Mesenchymal stem cell (in vitro differentiated cells and primary cell): ENCODE results near the gene ASAP2.

Experiments used
- DNase-seq: peaks from one replicate; pipeline ENCODE4 v3.0.0-alpha.2; 2013
- H2AFZ ChIP-seq: one replicate; pipeline ENCODE4 v1.6.1; 2013; ENCODE audit warnings: low read depth, mild to moderate bottlenecking, control low read depth, inconsistent platforms, low read length, moderate library complexity
- H2AK5ac ChIP-seq: 2 replicates; pipeline ENCODE4 v1.6.1; 2013; ENCODE audit warnings: low read length, moderate library complexity, mild to moderate bottlenecking, inconsistent platforms; ENCODE audit not compliant: severe bottlenecking
- H2BK120ac ChIP-seq: one replicate; pipeline ENCODE4 v1.6.1; 2013; ENCODE audit warnings: low read depth, mild to moderate bottlenecking, inconsistent platforms, low read length, moderate library complexity
- H2BK12ac ChIP-seq, 2 experiments: one replicate each; pipeline ENCODE4 v1.6.1; 2013; ENCODE audit warnings: inconsistent platforms in 2 of 2, low read length in 2 of 2, mild to moderate bottlenecking in 2 of 2, moderate library complexity in 2 of 2, control low read depth in 1 of 2
- H2BK15ac ChIP-seq: one replicate; pipeline ENCODE4 v1.6.1; 2013; ENCODE audit warnings: mild to moderate bottlenecking, low read depth, inconsistent platforms; ENCODE audit not compliant: poor library complexity, severe bottlenecking
- H2BK5ac ChIP-seq: 2 replicates; pipeline ENCODE4 v1.6.1; 2013; ENCODE audit warnings: low read depth, mild to moderate bottlenecking, low read length, control low read depth, inconsistent platforms; ENCODE audit not compliant: poor library complexity, severe bottlenecking
- H3K14ac ChIP-seq, 2 experiments: one replicate each; pipeline ENCODE4 v1.6.1; 2013; ENCODE audit warnings: inconsistent platforms in 2 of 2, low read length in 2 of 2, control low read depth in 1 of 2, mild to moderate bottlenecking in 1 of 2, moderate library complexity in 1 of 2
- H3K18ac ChIP-seq, 2 experiments: one replicate each; pipeline ENCODE4 v1.6.1; 2013; ENCODE audit warnings: inconsistent platforms in 2 of 2, low read length in 2 of 2, control low read depth in 1 of 2, low read depth in 1 of 2, mild to moderate bottlenecking in 1 of 2
- H3K23ac ChIP-seq, 2 experiments: one replicate each; pipeline ENCODE4 v1.6.1; 2013; ENCODE audit warnings: inconsistent platforms in 2 of 2, low read length in 2 of 2, mild to moderate bottlenecking in 2 of 2, moderate library complexity in 2 of 2, control low read depth in 1 of 2
- H3K27ac ChIP-seq: 2 replicates; pipeline ENCODE4 v1.5.1; 2013; ENCODE audit warnings: mild to moderate bottlenecking, moderate library complexity, low read length, control low read depth, inconsistent platforms; ENCODE audit not compliant: poor library complexity, severe bottlenecking
- H3K27me3 ChIP-seq, 2 experiments: 2 replicates each; pipeline versions ENCODE4 v1.6.1 to v1.7.0; 2013; ENCODE audit warnings: low read length in 2 of 2, mild to moderate bottlenecking in 2 of 2, moderate library complexity in 2 of 2, control low read depth in 1 of 2, inconsistent platforms in 1 of 2; ENCODE audit not compliant: control insufficient read depth in 1 of 2, insufficient read depth in 1 of 2
- H3K36me3 ChIP-seq, 2 experiments: 2 replicates each; pipeline versions ENCODE4 v1.6.1 to v1.7.0; 2013; ENCODE audit warnings: low read length in 2 of 2, control low read depth in 1 of 2, inconsistent platforms in 1 of 2, low read depth in 1 of 2, mild to moderate bottlenecking in 1 of 2; ENCODE audit not compliant: insufficient read depth in 2 of 2, control insufficient read depth in 1 of 2
- H3K4ac ChIP-seq, 2 experiments: one replicate each; pipeline ENCODE4 v1.6.1; 2013; ENCODE audit warnings: inconsistent platforms in 2 of 2, low read length in 2 of 2, mild to moderate bottlenecking in 2 of 2, moderate library complexity in 2 of 2, control low read depth in 1 of 2, low read depth in 1 of 2
- H3K4me1 ChIP-seq: 2 replicates; pipeline ENCODE4 v1.6.1; 2013; ENCODE audit warnings: low read depth, low read length, control low read depth; ENCODE audit not compliant: control insufficient read depth, insufficient read depth
- H3K4me2 ChIP-seq: 2 replicates; pipeline ENCODE4 v1.6.1; 2013; ENCODE audit warnings: low read length, mild to moderate bottlenecking, inconsistent platforms; ENCODE audit not compliant: poor library complexity, severe bottlenecking
- H3K4me3 ChIP-seq, 2 experiments: 2 replicates each; pipeline versions ENCODE4 v1.5.1 to v1.7.0; 2013; ENCODE audit warnings: low read length in 2 of 2, mild to moderate bottlenecking in 2 of 2, control low read depth in 1 of 2, low read depth in 1 of 2; ENCODE audit not compliant: insufficient read depth in 1 of 2
- H3K79me1 ChIP-seq: replicated peaks from 2 replicates; pipeline ENCODE4 v1.6.1; 2013; ENCODE audit warnings: mild to moderate bottlenecking, control low read depth, low read length, inconsistent platforms; ENCODE audit not compliant: poor library complexity, severe bottlenecking
- H3K9ac ChIP-seq: 2 replicates; pipeline ENCODE4 v1.7.0; 2013; ENCODE audit warnings: mild to moderate bottlenecking, low read length, moderate library complexity
- H3K9me3 ChIP-seq: 2 replicates; pipeline ENCODE4 v1.7.0; 2013; ENCODE audit warnings: mild to moderate bottlenecking, low read length; ENCODE audit not compliant: control insufficient read depth
- H4K8ac ChIP-seq: one replicate; pipeline ENCODE4 v1.6.1; 2013; ENCODE audit warnings: inconsistent platforms, mild to moderate bottlenecking, low read length, moderate library complexity
- H4K91ac ChIP-seq: one replicate; pipeline ENCODE4 v1.6.1; 2013; ENCODE audit warnings: mild to moderate bottlenecking, low read length, inconsistent platforms
- WGBS: methylation state at CpG from one replicate; pipeline ENCODE4 v1.1.7; 2013; ENCODE audit warnings: mixed read lengths; 5-methylcytosine and 5-hydroxymethylcytosine counted together

Gene ASAP2

DNA sequence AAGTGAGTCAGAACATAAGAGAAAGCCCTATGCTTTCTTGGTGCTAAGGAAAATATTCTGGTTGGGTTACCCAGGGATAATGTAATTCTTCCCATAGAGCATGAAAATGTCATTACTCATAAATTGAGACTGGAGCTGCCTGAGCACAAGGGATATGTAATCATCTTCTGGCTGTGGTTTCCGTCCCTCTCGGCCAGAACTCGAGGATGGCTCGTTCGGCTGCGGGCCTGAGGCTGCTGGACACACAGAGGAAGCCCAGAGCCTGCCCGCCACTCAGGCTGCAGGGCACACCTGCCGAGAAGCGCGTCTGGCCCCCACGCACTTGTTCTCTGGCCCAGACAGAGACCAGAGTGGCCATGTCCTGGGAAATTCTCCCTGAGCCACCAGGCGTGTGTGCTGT, 104.9 kb downstream of the ASAP2 start:
- Histone ChIP-seq H3K23ac (no peak overlapping the region), H2BK12ac (peak overlapping the region in 1 of 2 experiments; percentile 11)

DNA sequence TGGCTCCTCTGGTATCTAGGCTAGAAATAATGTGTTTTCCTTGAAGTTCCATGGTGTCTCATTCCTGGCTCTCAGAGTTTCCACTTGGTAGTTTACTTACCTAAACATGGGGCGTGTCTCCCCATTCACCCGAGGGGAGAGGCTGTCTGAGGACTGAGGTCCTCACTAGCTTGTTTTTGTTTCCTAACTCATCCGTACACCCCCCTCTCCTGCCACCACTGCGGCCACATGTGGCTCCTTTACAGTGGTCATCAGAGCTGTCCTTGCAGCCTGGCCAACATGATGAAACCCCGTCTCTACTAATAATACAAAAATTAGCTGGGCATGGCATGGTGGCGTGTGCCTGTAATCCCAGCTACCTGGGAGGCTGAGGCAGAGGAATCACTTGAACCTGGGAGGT, 106.0 kb downstream of the ASAP2 start:
- WGBS: 98% methylated on average over 5 of the region's 6 CpGs
- Histone ChIP-seq H2AK5ac (peak overlapping the region; percentile 63), H2BK5ac (no peak overlapping the region), H3K4me1 (peaks cover 31% of the 10 kb centered on the region), H3K4me3 (no peak overlapping the region), H4K8ac (no peak overlapping the region), H2AFZ (no peak overlapping the region), H3K14ac (no peak overlapping the region), H3K79me1 (peaks cover 22% of the 10 kb centered on the region), H3K4me2 (no peak overlapping the region), H3K18ac (peak overlapping the region in 1 of 2 experiments; percentile 14), H3K9ac (no peak overlapping the region), H3K4ac (no peak overlapping the region), H3K9me3 (no peaks in the 10 kb centered on the region), H4K91ac (no peak overlapping the region), H3K23ac (no peak overlapping the region), H2BK12ac (no peak overlapping the region), H2BK15ac (peak overlapping the region; percentile 52), H2BK120ac (no peak overlapping the region), H3K27me3 (no peaks in the 10 kb centered on the region), H3K27ac (no peak overlapping the region), H3K36me3 (peaks cover 9 to 11% of the 10 kb centered on the region in 2 experiments)
- DNase-seq: peak; percentile 30

More for the DNA sequence above, 104.9 kb downstream of the ASAP2 start:
- Histone ChIP-seq H3K18ac (peak overlapping the region; percentile 63 to 64), H2BK120ac (no peak overlapping the region), H3K9me3 (no peaks in the 10 kb centered on the region), H2AFZ (no peak overlapping the region), H4K8ac (no peak overlapping the region), H3K27ac (peak overlapping the region; percentile 40), H3K4me3 (peak overlapping the region in 1 of 2 experiments; percentile 50), H3K27me3 (no peaks in the 10 kb centered on the region), H4K91ac (peak overlapping the region; percentile 88), H3K36me3 (no peaks in the 10 kb centered on the region), H3K14ac (peak overlapping the region in 1 of 2 experiments; percentile 12), H3K9ac (peak overlapping the region; percentile 79), H3K79me1 (peaks cover 21% of the 10 kb centered on the region), H3K4me2 (no peak overlapping the region), H2AK5ac (no peak overlapping the region), H2BK5ac (no peak overlapping the region), H3K4me1 (peaks cover 31% of the 10 kb centered on the region), H3K4ac (peak overlapping the region in 1 of 2 experiments; percentile 59), H2BK15ac (no peak overlapping the region)
- WGBS: 69% methylated on average over 12 of the region's 12 CpGs
- peak; percentile 74 for DNase-seq

- no peak overlapping the region for H3K4me2 ChIP-seq
- H3K27ac ChIP-seq: no peak overlapping the region
- no peaks in the 10 kb centered on the region for H3K9me3 ChIP-seq
- DNase-seq: no peak
- H4K91ac ChIP-seq: no peak overlapping the region
- no peak overlapping the region for H4K8ac ChIP-seq
- peak overlapping the region in 1 of 2 experiments; percentile 51 for H2BK12ac ChIP-seq
- peak overlapping the region in 1 of 2 experiments; percentile 35 for H3K14ac ChIP-seq
- no peaks in the 10 kb centered on the region for H3K27me3 ChIP-seq
- H2AFZ ChIP-seq: no peak overlapping the region
- H3K18ac ChIP-seq: peak overlapping the region in 1 of 2 experiments; percentile 50
- H3K9ac ChIP-seq: no peak overlapping the region
- no peak overlapping the region for H2BK120ac ChIP-seq
- H2BK5ac ChIP-seq: no peak overlapping the region
- no peak overlapping the region for H3K4ac ChIP-seq
- H2BK15ac ChIP-seq: no peak overlapping the region
- peaks cover 25% of the 10 kb centered on the region for H3K4me1 ChIP-seq
- H3K4me3 ChIP-seq: no peak overlapping the region
- H3K23ac ChIP-seq: no peak overlapping the region
- H3K79me1 ChIP-seq: peaks cover 21% of the 10 kb centered on the region
- no peak overlapping the region for H2AK5ac ChIP-seq
- 93% methylated on average over 8 of the region's 9 CpGs for WGBS
- peaks cover 9 to 17% of the 10 kb centered on the region in 2 experiments for H3K36me3 ChIP-seq
These were observed 106.8 kb downstream of the ASAP2 start for GRCh38 chr2:9313443-9313842.

GRCh38 chr2:9315280-9315847, 108.8 kb downstream of the ASAP2 start:
- H2BK120ac ChIP-seq: no peak overlapping the region
- H3K27me3 ChIP-seq: no peaks in the 10 kb centered on the region
- H4K8ac ChIP-seq: no peak overlapping the region
- H3K4me1 ChIP-seq: peaks cover 30% of the 10 kb centered on the region
- H2BK12ac ChIP-seq: peak overlapping the region in 1 of 2 experiments; percentile 1
- WGBS: 91% methylated on average over 16 of the region's 16 CpGs
- H3K36me3 ChIP-seq: peaks cover 17 to 31% of the 10 kb centered on the region in 2 experiments
- H3K4me2 ChIP-seq: no peak overlapping the region
- H2AFZ ChIP-seq: no peak overlapping the region
- DNase-seq: no peak
- no peak overlapping the region for H3K18ac ChIP-seq
- H2AK5ac ChIP-seq: no peak overlapping the region
- H2BK5ac ChIP-seq: no peak overlapping the region
- no peak overlapping the region for H3K9ac ChIP-seq
- H3K9me3 ChIP-seq: no peaks in the 10 kb centered on the region
- H3K27ac ChIP-seq: peak overlapping the region; percentile 7
- H3K4ac ChIP-seq: peak overlapping the region in 1 of 2 experiments; percentile 35
- H3K14ac ChIP-seq: no peak overlapping the region
- no peak overlapping the region for H3K23ac ChIP-seq
- H3K79me1 ChIP-seq: peaks cover 24% of the 10 kb centered on the region
- no peak overlapping the region for H2BK15ac ChIP-seq
- no peak overlapping the region for H3K4me3 ChIP-seq
- no peak overlapping the region for H4K91ac ChIP-seq
